ENCODE results near the gene FIG4. TPM values are rescaled to one million over a fixed set of nuclear protein-coding genes. Genes with fewer than 3 reads are reported as not detected.

Gene FIG4
- total RNA-seq, 1 experiment from 2014 or later: 5.7 TPM

DNA sequence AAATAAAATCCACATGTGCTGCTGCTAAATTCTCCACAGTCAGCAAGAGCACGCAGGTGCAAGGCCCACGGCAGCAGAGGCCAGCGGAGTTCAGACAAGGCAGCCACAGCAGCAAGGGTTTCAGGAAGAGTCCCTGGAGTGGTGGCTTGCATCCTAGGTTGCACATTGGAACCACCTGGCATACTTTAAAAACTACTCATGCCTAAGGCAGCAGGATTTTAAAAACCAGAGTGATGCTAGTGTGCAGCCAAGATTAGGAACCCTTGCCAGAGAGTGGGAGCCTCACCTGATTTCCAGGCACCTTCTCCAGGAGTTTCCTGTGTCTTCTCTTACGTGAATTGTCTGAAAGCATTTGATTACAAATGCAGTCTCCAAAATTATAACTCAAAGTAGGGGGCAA is 183.0 kb downstream of the FIG4 start:
- Histone ChIP-seq H3K36me3 (ENCODE audit: low read depth, low read length) (no peaks in the 10 kb centered on the region), H2AFZ (ENCODE audit: low read length) (no peak overlapping the region), H3K9me2 (replicated peaks; ENCODE audit: low read length) (no peaks in the 10 kb centered on the region), H3K4me2 (ENCODE audit: low read length) (no peak overlapping the region), H3F3A (ENCODE audit: low read length, unreplicated experiment) (no peaks in the 10 kb centered on the region), H3K27me3 (ENCODE audit: low read length) (no peaks in the 10 kb centered on the region), H4K20me1 (ENCODE audit: low read length) (no peaks in the 10 kb centered on the region), H3K9me3 (ENCODE audit: low read length) (no peaks in the 10 kb centered on the region), H3K27ac (ENCODE audit: low read length) (no peak overlapping the region), H3K9ac (ENCODE audit: low read length) (no peak overlapping the region), H3K4me1 (ENCODE audit: insufficient read depth, low read length) (no peaks in the 10 kb centered on the region; the same call in 1 of the 2 replicates), H3K4me3 (ENCODE audit: low read length) (no peak overlapping the region), H3K79me2 (ENCODE audit: low read length) (no peaks in the 10 kb centered on the region)
- TF ChIP-seq EZH2 (IDR thresholded peaks at IDR 0.05; ENCODE audit: low read length, unreplicated experiment): no peak
- TF ChIP-seq, protein P1, sequence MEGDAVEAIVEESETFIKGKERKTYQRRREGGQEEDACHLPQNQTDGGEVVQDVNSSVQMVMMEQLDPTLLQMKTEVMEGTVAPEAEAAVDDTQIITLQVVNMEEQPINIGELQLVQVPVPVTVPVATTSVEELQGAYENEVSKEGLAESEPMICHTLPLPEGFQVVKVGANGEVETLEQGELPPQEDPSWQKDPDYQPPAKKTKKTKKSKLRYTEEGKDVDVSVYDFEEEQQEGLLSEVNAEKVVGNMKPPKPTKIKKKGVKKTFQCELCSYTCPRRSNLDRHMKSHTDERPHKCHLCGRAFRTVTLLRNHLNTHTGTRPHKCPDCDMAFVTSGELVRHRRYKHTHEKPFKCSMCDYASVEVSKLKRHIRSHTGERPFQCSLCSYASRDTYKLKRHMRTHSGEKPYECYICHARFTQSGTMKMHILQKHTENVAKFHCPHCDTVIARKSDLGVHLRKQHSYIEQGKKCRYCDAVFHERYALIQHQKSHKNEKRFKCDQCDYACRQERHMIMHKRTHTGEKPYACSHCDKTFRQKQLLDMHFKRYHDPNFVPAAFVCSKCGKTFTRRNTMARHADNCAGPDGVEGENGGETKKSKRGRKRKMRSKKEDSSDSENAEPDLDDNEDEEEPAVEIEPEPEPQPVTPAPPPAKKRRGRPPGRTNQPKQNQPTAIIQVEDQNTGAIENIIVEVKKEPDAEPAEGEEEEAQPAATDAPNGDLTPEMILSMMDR (conservative IDR thresholded peaks at IDR 0.05; ENCODE audit: low read depth, low read length): no peak
- no TSS peak for BruUV-seq (replicated peaks)
- DNase-seq: no peak
- CTCF ChIA-PET: no interaction called here
- POLR2A ChIA-PET (ENCODE audit: unreplicated experiment): no interaction called here
- no peak for ATAC-seq
- intact Hi-C loops (cut with micrococcal nuclease): no loop called here

DNA sequence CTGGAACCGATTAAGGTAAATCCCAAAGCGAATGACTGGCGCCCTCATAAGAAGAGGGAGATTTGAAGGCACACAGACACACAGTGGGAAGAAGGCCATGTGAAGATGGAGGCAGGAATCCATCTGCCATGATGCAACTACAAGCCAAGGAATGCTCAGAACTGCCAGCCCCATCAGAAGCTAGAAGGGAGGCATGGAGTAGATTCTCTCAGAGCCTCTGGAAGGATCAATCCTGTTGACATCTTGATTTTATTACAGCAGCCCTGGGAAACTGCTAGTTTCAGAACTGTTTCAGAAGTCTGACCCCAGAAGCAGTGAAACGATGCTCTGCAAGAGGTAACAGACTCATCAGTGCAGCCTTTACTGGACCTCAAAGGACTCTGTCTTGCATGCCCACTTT is 183.5 kb downstream of the FIG4 start:
- no peak for ATAC-seq
- no TSS peak for BruUV-seq (replicated peaks)
- Histone ChIP-seq H4K20me1 (ENCODE audit: low read length) (no peaks in the 10 kb centered on the region), H3K4me1 (ENCODE audit: insufficient read depth, low read length) (no peaks in the 10 kb centered on the region; the same call in 1 of the 2 replicates), H3K9me2 (replicated peaks; ENCODE audit: low read length) (no peaks in the 10 kb centered on the region), H3K27me3 (ENCODE audit: low read length) (no peaks in the 10 kb centered on the region), H3F3A (ENCODE audit: low read length, unreplicated experiment) (no peaks in the 10 kb centered on the region), H3K9me3 (ENCODE audit: low read length) (no peaks in the 10 kb centered on the region), H2AFZ (ENCODE audit: low read length) (no peak overlapping the region), H3K79me2 (ENCODE audit: low read length) (no peaks in the 10 kb centered on the region), H3K4me2 (ENCODE audit: low read length) (no peak overlapping the region), H3K9ac (ENCODE audit: low read length) (no peak overlapping the region), H3K36me3 (ENCODE audit: low read depth, low read length) (no peaks in the 10 kb centered on the region), H3K4me3 (ENCODE audit: low read length) (no peak overlapping the region), H3K27ac (ENCODE audit: low read length) (no peak overlapping the region)
- DNase-seq: no peak
- TF ChIP-seq EZH2phosphoT487 (IDR thresholded peaks at IDR 0.05; ENCODE audit: borderline replicate concordance, low read length): no peak
- no peak for TF ChIP-seq EZH2 (IDR thresholded peaks at IDR 0.05; ENCODE audit: low read length, unreplicated experiment)
- TF ChIP-seq, protein P1 (conservative IDR thresholded peaks at IDR 0.05; ENCODE audit: low read depth, low read length): no peak
- intact Hi-C loops (cut with micrococcal nuclease): no loop called here
- ChIA-PET POLR2A (ENCODE audit: unreplicated experiment) (no interaction called here), CTCF (no interaction called here)

Other genes with a start within 250 kb of the FIG4 start
- gene MICAL1, start 235.5 kb upstream of the FIG4 start, total RNA-seq (2014; rRNA removed): 9.1 and 17.9 TPM in 2 replicates
- gene ZBTB24, start 208.1 kb upstream of the FIG4 start, total RNA-seq (2014; rRNA removed): 4.5 and 6.1 TPM in 2 replicates
- 1.7 and 3.5 TPM in 2 replicates for gene AK9, start 94 bp upstream of the FIG4 start, total RNA-seq (2014; rRNA removed)

Data from PC-3 (cell line).